GM23338 (cell line): ENCODE data around the gene CCDC61. TPM values are rescaled to one million over a fixed set of nuclear protein-coding genes. Genes with fewer than 3 reads are reported as not detected.

ENCODE experiments used
- ATAC-seq: fragments of 200-7000 bp; cut with Tn5 transposase; 3 replicates; pipeline ENCODE4 v1.9.1; 2020
- DNase-seq: peaks from one replicate; pipeline ENCODE4 v3.0.0-alpha.2; 2015; ENCODE audit warnings: low spot score
- H2AFZ ChIP-seq: fragments of 200-600 bp; sonication (generic); 2 replicates; pipeline ENCODE4 v1.8.0; 2016; ENCODE audit warnings: antibody characterized with exemption, mild to moderate bottlenecking, moderate library complexity
- H3F3A ChIP-seq: fragments of 200-600 bp; sonication (generic); replicated peaks from 2 replicates; pipeline ENCODE4 v1.8.0; 2017; ENCODE audit warnings: antibody characterized with exemption, mixed run types, low read depth
- H3K27ac ChIP-seq: fragments of 200-600 bp; sonication (generic); 2 replicates; pipeline ENCODE4 v1.6.1; 2016; ENCODE audit warnings: low read depth
- H3K27me3 ChIP-seq: fragments of 200-600 bp; sonication (generic); 2 replicates; pipeline ENCODE4 v1.8.0; 2016; ENCODE audit warnings: mild to moderate bottlenecking, mixed run types, moderate library complexity; ENCODE audit not compliant: insufficient read depth
- H3K36me3 ChIP-seq: fragments of 200-600 bp; sonication (generic); 2 replicates; pipeline ENCODE4 v1.8.0; 2016; ENCODE audit warnings: mild to moderate bottlenecking; ENCODE audit not compliant: insufficient read depth
- H3K4me1 ChIP-seq: fragments of 200-600 bp; sonication (generic); 2 replicates; pipeline ENCODE4 v1.8.0; 2016; ENCODE audit warnings: mild to moderate bottlenecking, moderate library complexity; ENCODE audit not compliant: insufficient read depth
- H3K4me2 ChIP-seq: fragments of 200-600 bp; sonication (generic); 2 replicates; pipeline ENCODE4 v1.7.1; 2017; ENCODE audit warnings: mixed run types
- H3K4me3 ChIP-seq: fragments of 200-600 bp; sonication (generic); 2 replicates; pipeline ENCODE4 v1.6.1; 2016; ENCODE audit warnings: mixed run types
- H3K79me2 ChIP-seq: fragments of 200-600 bp; sonication (generic); replicated peaks from 2 replicates; pipeline ENCODE4 v1.8.0; 2017; ENCODE audit warnings: mild to moderate bottlenecking; ENCODE audit not compliant: insufficient read depth
- H3K9me2 ChIP-seq: fragments of 200-600 bp; sonication (generic); 2 replicates; pipeline ENCODE4 v1.8.0; 2017; ENCODE audit not compliant: insufficient read depth
- H4K20me1 ChIP-seq: fragments of 200-600 bp; sonication (generic); replicated peaks from 2 replicates; pipeline ENCODE4 v1.8.0; 2017; ENCODE audit warnings: mild to moderate bottlenecking; ENCODE audit not compliant: insufficient read depth
- H3K27ac Mint-ChIP-seq: 2 replicates; pipeline ENCODE4 v1.8.0; 2020; ENCODE audit warnings: inconsistent platforms, mild to moderate bottlenecking, moderate library complexity, mixed read lengths
- H3K27me3 Mint-ChIP-seq: 3 replicates; pipeline ENCODE4 v1.8.0; 2022; ENCODE audit warnings: low read depth, mild to moderate bottlenecking, moderate library complexity, mixed read lengths, inconsistent platforms; ENCODE audit not compliant: insufficient read depth, poor library complexity
- H3K36me3 Mint-ChIP-seq: 3 replicates; pipeline ENCODE4 v1.8.0; 2021; ENCODE audit warnings: low read depth, mild to moderate bottlenecking, inconsistent platforms, moderate library complexity, mixed read lengths
- H3K4me1 Mint-ChIP-seq: 3 replicates; pipeline ENCODE4 v1.8.0; 2020; ENCODE audit warnings: mild to moderate bottlenecking, inconsistent platforms, mixed read lengths
- H3K4me3 Mint-ChIP-seq: 3 replicates; pipeline ENCODE4 v1.8.0; 2021; ENCODE audit warnings: moderate library complexity, mild to moderate bottlenecking, inconsistent platforms, mixed read lengths
- H3K9me3 Mint-ChIP-seq: 3 replicates; pipeline ENCODE4 v1.8.0; 2020; ENCODE audit warnings: moderate library complexity, mild to moderate bottlenecking, inconsistent platforms, mixed read lengths
- CTCF ChIP-seq, 2 experiments: fragments of 200-600 bp in 1 of 2; sonication (generic) in 1 of 2; conservative IDR thresholded peaks; 2 replicates each; pipeline versions ENCODE4 v1.5.1 to v1.6.1; 2016 to 2017; ENCODE audit warnings: antibody characterized with exemption in 2 of 2, low read depth in 2 of 2, mild to moderate bottlenecking in 2 of 2, moderate library complexity in 1 of 2
- ETS1 ChIP-seq: IDR thresholded peaks from 2 replicates; pipeline ENCODE4 v1.6.1; 2016; ENCODE audit warnings: antibody characterized with exemption
- EZH2 ChIP-seq: fragments of 200-600 bp; sonication (generic); IDR thresholded peaks from one replicate; pipeline ENCODE4 v1.8.0; 2017; ENCODE audit warnings: antibody characterized with exemption, mild to moderate bottlenecking, low read depth; ENCODE audit not compliant: unreplicated experiment
- EZH2phosphoT487 ChIP-seq: fragments of 200-600 bp; sonication (generic); IDR thresholded peaks from one replicate; pipeline ENCODE4 v1.8.1; 2018; ENCODE audit warnings: antibody characterized with exemption; ENCODE audit not compliant: unreplicated experiment
- JUNB ChIP-seq: IDR thresholded peaks from one replicate; pipeline ENCODE4 v1.6.1; 2016; ENCODE audit warnings: antibody characterized with exemption; ENCODE audit not compliant: unreplicated experiment
- REST ChIP-seq: IDR thresholded peaks from one replicate; pipeline ENCODE4 v1.6.1; 2018; ENCODE audit warnings: antibody characterized with exemption; ENCODE audit not compliant: unreplicated experiment
- STAT1 ChIP-seq: IDR thresholded peaks from one replicate; pipeline ENCODE4 v1.6.1; 2016; ENCODE audit warnings: antibody characterized with exemption; ENCODE audit not compliant: unreplicated experiment
- ZNF331 ChIP-seq: fragments of 250-450 bp; sonication (Bioruptor Pico); IDR thresholded peaks from 2 replicates; pipeline ENCODE4 v1.5.0; 2020; ENCODE audit warnings: low read depth, mild to moderate bottlenecking, moderate library complexity
- ZNF462 ChIP-seq: fragments of 250-450 bp; sonication (Bioruptor Pico); IDR thresholded peaks from 2 replicates; pipeline ENCODE4 v1.5.0; 2020; ENCODE audit warnings: mild to moderate bottlenecking, moderate library complexity
- polyA plus RNA-seq: library from polyadenylated mRNA; unstranded; fragments of >200 nt; fragmentation: Nextera tagmentation; extraction: Ambion mirVana; gene quantifications from 2 replicates; pipeline ENCODE4 v1.2.1, GENCODE V29; 2016
- total RNA-seq: library from RNA; depleted of rRNA; stranded (reverse); fragments of >200 nt; shearing (Covaris generic); gene quantifications from 2 replicates; pipeline ENCODE4 v1.2.3, GENCODE V29; 2014

Gene CCDC61
- total and polyA plus RNA-seq, 2 experiments from 2014 or later, result 9.8 to 22.4 TPM

- peaks cover 9% of the 10 kb centered on the region for H3K36me3 Mint-ChIP-seq
- H3K27ac Mint-ChIP-seq, result no peak overlapping the region
- TF ChIP-seq ZNF462 (CRISPR knock-in tag) (no peak), EZH2phosphoT487 (no peak), ETS1 (no peak), REST (no peak), STAT1 (no peak), JUNB (no peak), CTCF (conservative IDR thresholded peaks at IDR 0.05; ENCODE audit: low read depth in 2 of 2) (no peak), ZNF331 (CRISPR knock-in tag) (no peak), EZH2 (no peak)
- peaks cover 10% of the 10 kb centered on the region for H3K4me1 ChIP-seq
- no peak overlapping the region for H3K4me3 ChIP-seq
- H3F3A ChIP-seq, result 0 out of 2 replicates have a peak, but pooled peaks cover 3% of the 10 kb centered on the region
- peaks cover 23% of the 10 kb centered on the region for H3K27me3 Mint-ChIP-seq
- H3K9me2 ChIP-seq, result peaks cover under 1% of the 10 kb centered on the region; the same call in 1 of the 2 replicates
- ATAC-seq, result no peak
- DNase-seq, result no peak
- peaks cover 24% of the 10 kb centered on the region for H3K4me1 Mint-ChIP-seq
- H3K36me3 ChIP-seq, result no peaks in the 10 kb centered on the region
- no peak overlapping the region for H2AFZ ChIP-seq
- H3K4me3 Mint-ChIP-seq, result no peak overlapping the region
- H3K27ac ChIP-seq, result no peak overlapping the region
- H3K4me2 ChIP-seq, result no peak overlapping the region
- H3K79me2 ChIP-seq, result no peaks in the 10 kb centered on the region
- H4K20me1 ChIP-seq, result peaks cover 5% of the 10 kb centered on the region; the same call in 1 of the 2 replicates
- H3K27me3 ChIP-seq, result no peaks in the 10 kb centered on the region
- H3K9me3 Mint-ChIP-seq, result no peaks in the 10 kb centered on the region
These were observed 36.3 kb upstream of the CCDC61 start for GRCh38 chr19:45958769-45959516.
